Left lung (tissue), 10 donors: ENCODE data around the gene EXOG. TPM values are rescaled to one million over a fixed set of nuclear protein-coding genes. Genes with fewer than 3 reads are reported as not detected.

Experiments
- ATAC-seq: fragments of 200-7000 bp; cut with Tn5 transposase; one replicate; pipeline ENCODE4 v1.9.1; 2020; ENCODE audit warnings: moderate library complexity
- DNase-seq, 4 donors: peaks; one replicate each; pipeline ENCODE4 v3.0.0-alpha.2; 2013 to 2020
- H3K27ac ChIP-seq, 2 donors: fragments of 200-600 bp; sonication (generic) in 1 of 2; one replicate each; pipeline versions ENCODE4 v1.5.0 to v1.8.0; 2020 to 2021
- H3K27me3 ChIP-seq, 2 donors: fragments of 200-600 bp; sonication (generic) in 1 of 2; one replicate each; pipeline versions ENCODE4 v1.5.0 to v1.8.0; 2020 to 2021
- H3K36me3 ChIP-seq, 2 donors: fragments of 200-600 bp; sonication (generic) in 1 of 2; one replicate each; pipeline versions ENCODE4 v1.5.0 to v1.8.0; 2020 to 2021
- H3K4me1 ChIP-seq, 2 donors: fragments of 200-600 bp; one replicate each; pipeline ENCODE4 v1.8.0; 2021
- H3K4me3 ChIP-seq, 2 donors: fragments of 200-600 bp; sonication (generic) in 1 of 2; one replicate each; pipeline versions ENCODE4 v1.5.0 to v1.8.0; 2020 to 2021; ENCODE audit warnings: mild to moderate bottlenecking in 1 of 2
- H3K9me3 ChIP-seq, 2 donors: fragments of 200-600 bp; sonication (generic) in 1 of 2; one replicate each; pipeline versions ENCODE4 v1.5.0 to v1.8.0; 2020 to 2021
- CTCF ChIP-seq, 2 donors: fragments of 200-600 bp; sonication (generic) in 1 of 2; IDR thresholded peaks; one replicate each; pipeline versions ENCODE4 v1.5.0 to v1.8.0; 2021; ENCODE audit warnings: antibody characterized with exemption in 2 of 2
- intact Hi-C, 2 donors: fragments of 100-400 bp; cut with DNase I; formaldehyde crosslinking; loops; one replicate each; pipeline versions ENCODE4 v1.11.2 to v1.14.2; 2022
- polyA plus RNA-seq, 6 donors: library from polyadenylated mRNA; unstranded; fragments of 120-200 nt; gene quantifications; one replicate each; pipeline ENCODE4 v1.2.1, GENCODE V29; 2013; ENCODE audit not compliant: insufficient read length in 6 of 6
- total RNA-seq, 2 donors: library from RNA; stranded (reverse); fragmentation: NEBNext Ultra II Directional; extraction: Animal tissue kit (Norgen Biotek cat#: 25700); gene quantifications; one replicate each; pipeline ENCODE4 v1.2.1, GENCODE V29; 2021
- donor health status: DM: no; HTN: yes; CAD: no.
- donor health status: DM: no; HTN: no; CAD: no.

EXOG gene
- total and polyA plus RNA-seq, 8 donors: 12.8 to 25.6 (median 18.9) TPM

DNA sequence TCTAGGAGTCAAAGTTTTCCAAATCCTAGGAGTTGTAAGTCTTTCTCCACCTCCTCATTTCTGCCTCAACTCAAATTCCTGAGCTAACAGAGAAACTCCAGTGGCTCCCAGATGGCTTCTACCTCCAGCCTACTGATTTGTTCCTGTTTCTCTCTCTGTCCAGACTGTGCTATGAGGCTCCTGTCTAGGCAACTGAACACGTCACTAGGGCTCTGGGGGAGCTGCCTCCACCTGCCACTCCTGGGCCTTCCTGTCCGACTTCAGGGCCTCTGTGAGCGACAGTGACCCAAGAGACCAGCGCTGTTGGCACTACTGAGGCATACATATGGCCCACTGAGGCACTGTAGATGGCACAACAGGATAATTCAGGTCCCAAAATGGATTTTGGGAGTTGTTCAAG, 71.4 kb downstream of the EXOG start:
- ATAC-seq: no peak
- TF ChIP-seq CTCF (IDR thresholded peaks at IDR 0.05): no peak
- Histone ChIP-seq H3K27me3 (no peaks in the 10 kb centered on the region), H3K36me3 (no peaks in the 10 kb centered on the region), H3K27ac (no peak overlapping the region), H3K4me3 (no peak overlapping the region), H3K9me3 (no peaks in the 10 kb centered on the region), H3K4me1 (no peaks in the 10 kb centered on the region)
- DNase-seq: peak in 1 of 4 donors; percentile 50
- intact Hi-C loops: no loop called here

- H3K4me1 ChIP-seq: no peaks in the 10 kb centered on the region
- H3K4me3 ChIP-seq: no peak overlapping the region
- no peak overlapping the region for H3K27ac ChIP-seq
- ATAC-seq: no peak
- H3K36me3 ChIP-seq: no peaks in the 10 kb centered on the region
- H3K27me3 ChIP-seq: no peaks in the 10 kb centered on the region
- no peak for TF ChIP-seq CTCF (IDR thresholded peaks at IDR 0.05)
- peaks cover 0 to 6% of the 10 kb centered on the region in 2 donors for H3K9me3 ChIP-seq
- intact Hi-C loops: no loop called here
- no peak for DNase-seq
These were observed 77.0 kb downstream of the EXOG start for GRCh38 chr3:38573111-38573510.

GRCh38 chr3:38573556-38573955, 77.4 kb downstream of the EXOG start:
- no peak for ATAC-seq
- Histone ChIP-seq H3K4me3 (no peak overlapping the region), H3K27me3 (no peaks in the 10 kb centered on the region), H3K4me1 (no peaks in the 10 kb centered on the region), H3K36me3 (no peaks in the 10 kb centered on the region), H3K9me3 (peaks cover 0 to 6% of the 10 kb centered on the region in 2 donors), H3K27ac (no peak overlapping the region)
- DNase-seq: no peak
- intact Hi-C loops: no loop called here
- TF ChIP-seq CTCF (IDR thresholded peaks at IDR 0.05): no peak

DNA sequence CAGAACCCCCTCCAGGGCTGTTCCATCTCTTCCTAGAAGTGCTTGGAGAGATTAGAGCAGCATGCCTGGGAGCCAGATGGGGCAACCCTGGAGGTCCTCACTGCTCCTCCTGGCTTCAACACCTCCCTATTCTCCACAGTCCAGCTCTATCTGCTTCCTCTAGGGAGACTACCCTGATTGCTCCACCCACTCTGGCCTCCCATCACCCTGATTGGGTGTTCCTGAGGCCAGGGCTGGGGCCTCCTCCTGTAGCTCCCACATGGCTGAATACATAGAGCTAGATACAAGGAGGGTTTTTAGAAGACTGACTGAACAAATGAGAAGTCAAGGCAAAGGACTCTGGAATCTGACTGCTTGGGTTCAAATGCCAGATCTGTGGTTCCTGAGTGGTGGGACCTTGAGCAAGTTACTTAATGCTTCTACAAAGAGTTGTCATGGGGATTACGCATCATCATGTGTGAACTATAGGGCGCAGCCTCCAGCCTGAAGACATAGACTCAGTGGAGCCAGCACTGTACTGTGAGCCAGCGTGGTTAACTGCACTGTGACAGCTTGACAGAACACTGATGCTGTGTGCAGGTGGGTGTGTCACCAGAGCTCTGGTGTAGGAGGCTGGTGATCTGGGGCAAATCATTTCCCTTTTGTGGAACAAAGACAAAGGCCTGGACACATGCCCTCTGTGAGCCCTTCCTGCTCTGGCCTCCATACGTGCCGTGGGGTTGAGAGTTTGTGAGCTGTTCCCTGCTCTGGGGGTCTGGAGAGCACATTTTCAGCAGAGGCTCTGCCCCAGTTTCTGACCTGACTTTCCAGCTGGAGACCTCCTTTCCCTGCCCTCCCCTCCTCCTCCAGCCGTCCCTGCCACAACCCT, 78.5 kb downstream of the EXOG start:
- ATAC-seq (no peak), DNase-seq (no peak)
- no peaks in the 10 kb centered on the region for H3K4me1 ChIP-seq
- TF ChIP-seq CTCF (IDR thresholded peaks at IDR 0.05): no peak
- no peak overlapping the region for H3K4me3 ChIP-seq
- no peaks in the 10 kb centered on the region for H3K36me3 ChIP-seq
- no peak overlapping the region for H3K27ac ChIP-seq
- intact Hi-C loops: no loop called here
- H3K9me3 ChIP-seq: peaks cover 0 to 6% of the 10 kb centered on the region in 2 donors
- H3K27me3 ChIP-seq: no peaks in the 10 kb centered on the region

DNA sequence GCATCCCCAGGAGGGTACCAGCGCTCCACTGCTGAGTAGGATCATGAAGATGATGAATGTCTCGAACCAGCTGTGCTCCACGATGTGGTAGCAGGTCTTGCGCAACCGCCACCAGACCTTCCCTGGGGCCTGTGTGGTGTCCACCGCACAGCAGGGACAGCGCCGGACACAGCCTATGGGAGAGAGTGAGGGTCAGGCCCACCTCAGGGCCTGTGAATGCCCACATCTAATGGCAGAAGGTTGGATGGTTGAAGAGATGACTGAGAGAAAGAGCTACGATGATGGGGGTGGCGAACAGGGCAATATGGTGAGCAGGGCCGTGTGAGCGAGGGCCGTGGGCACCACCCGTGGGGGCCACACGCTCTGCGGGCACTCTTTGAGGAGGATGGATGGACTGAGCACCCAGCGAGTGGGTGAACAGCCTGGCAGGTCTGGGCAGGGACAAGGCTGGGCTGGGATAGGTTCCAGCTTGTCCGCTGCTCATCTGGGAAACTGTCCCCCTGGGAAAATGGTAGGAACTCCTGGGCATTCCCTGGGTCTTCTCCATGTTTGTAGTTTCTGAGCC, 79.2 kb downstream of the EXOG start:
- intact Hi-C loops: no loop called here
- no peak for TF ChIP-seq CTCF (IDR thresholded peaks at IDR 0.05)
- H3K9me3 ChIP-seq: peaks cover 0 to 6% of the 10 kb centered on the region in 2 donors
- no peak overlapping the region for H3K27ac ChIP-seq
- H3K36me3 ChIP-seq: no peaks in the 10 kb centered on the region
- no peak overlapping the region for H3K4me3 ChIP-seq
- no peaks in the 10 kb centered on the region for H3K4me1 ChIP-seq
- DNase-seq (no peak), ATAC-seq (no peak)
- H3K27me3 ChIP-seq: no peaks in the 10 kb centered on the region
